Upper lobe of left lung (tissue), 6 donors: ENCODE results near the gene SLC25A38. TPM values are rescaled to one million over a fixed set of nuclear protein-coding genes. Genes with fewer than 3 reads are reported as not detected.

Experiments
- small RNA-seq, 4 donors: library from RNA; depleted of rRNA; stranded (forward); fragments of <200 nt; gene quantifications; one replicate each; pipeline ENCODE3, GENCODE V24; 2016
- total RNA-seq, 6 donors: library from RNA; depleted of rRNA in 4 of 6; stranded (reverse); fragments of >200 nt in 4 of 6; gene quantifications; one replicate each; pipeline versions ENCODE4 v1.1.0 to v1.2.1, GENCODE V29; 2016 to 2021
- donor health status: DM: no; HTN: no; CAD: no; lungs with moderate emphysema.
- donor health status: DM: no; HTN: yes; CAD: no; lungs with severe emphysema.

Gene SLC25A38
- total RNA-seq, 6 donors from 2014 or later: 17.5 to 36.5 (median 30.2) TPM

Small RNAs within 50 kb of the gene (small RNA-seq; reads per million reads assigned to genes)
- gene SNORA6: 0 reads per million in 4 donors
- gene SNORA62: 0 reads per million in 4 donors

Other genes with a start within 250 kb of the SLC25A38 start
- 100 to 1,000 TPM in 1 of 6 donors, 10 to 100 TPM in 5; 32.5 to 128 (median 82.4) TPM for gene CSRNP1, start 229.8 kb upstream of the SLC25A38 start, total RNA-seq
- 1 to 10 TPM in 1 of 6 donors, under 1 TPM in 2, not detected in 3; 0.07 to 1.2 (median 0.10) TPM for gene XIRP1, start 190.8 kb upstream of the SLC25A38 start, total RNA-seq
- gene CX3CR1, start 103.3 kb upstream of the SLC25A38 start, total RNA-seq: 10 to 100 TPM in 1 of 6 donors, 1 to 10 TPM in 4, under 1 TPM in 1; 0.59 to 15.3 (median 2.5) TPM
- not detected for gene CCR8, start 53.7 kb upstream of the SLC25A38 start, total RNA-seq
- gene RPSA, start 23.4 kb downstream of the SLC25A38 start, total RNA-seq: 100 to 1,000 TPM; 317 to 921 (median 709) TPM
- gene MOBP, start 84.3 kb downstream of the SLC25A38 start, total RNA-seq: under 1 TPM in 1 of 6 donors, not detected in 5; 0.22 TPM